GM12878 (cell line): Measurements from ENCODE around the gene ACTL10. TPM values are rescaled to one million over a fixed set of nuclear protein-coding genes. Genes with fewer than 3 reads are reported as not detected.

Experiments used
- ATF7 ChIP-seq: fragments of 450-650 bp; IDR thresholded peaks from 2 replicates; pipeline ENCODE4 v1.6.1; 2016; ENCODE audit warnings: low read depth, mild to moderate bottlenecking
- BACH1 ChIP-seq: fragments of 450-650 bp; IDR thresholded peaks from 2 replicates; pipeline ENCODE4 v1.6.1; 2017; ENCODE audit warnings: mild to moderate bottlenecking, borderline replicate concordance
- CREB1 ChIP-seq: IDR thresholded peaks from 2 replicates; pipeline ENCODE4 v1.6.1; 2012; ENCODE audit warnings: low read depth, mild to moderate bottlenecking, inconsistent platforms
- EGR1 ChIP-seq, 2 experiments: IDR thresholded peaks; 1 replicate in 1 of 2; 2 replicates in 1 of 2; pipeline ENCODE4 v1.6.1; 2011 to 2012; ENCODE audit warnings: low read depth in 2 of 2, low read length in 2 of 2, borderline replicate concordance in 1 of 2, mild to moderate bottlenecking in 1 of 2, moderate library complexity in 1 of 2
- EZH2 ChIP-seq: IDR thresholded peaks from 2 replicates; pipeline ENCODE4 v1.6.1; 2012; ENCODE audit warnings: low read depth, mild to moderate bottlenecking, control low read depth, inconsistent platforms, low read length, borderline replicate concordance; ENCODE audit not compliant: control insufficient read depth
- FOXK2 ChIP-seq: fragments of 450-650 bp; IDR thresholded peaks from 2 replicates; pipeline ENCODE4 v1.6.1; 2017; ENCODE audit warnings: mild to moderate bottlenecking, moderate library complexity
- IRF4 ChIP-seq: IDR thresholded peaks from 2 replicates; pipeline ENCODE4 v1.6.1; 2011; ENCODE audit warnings: low read depth, low read length
- MEF2A ChIP-seq: IDR thresholded peaks from 2 replicates; pipeline ENCODE4 v1.6.1; 2011; ENCODE audit warnings: low read depth, mild to moderate bottlenecking, low read length, moderate library complexity; ENCODE audit not compliant: insufficient read depth
- MTA2 ChIP-seq: fragments of 450-650 bp; IDR thresholded peaks from 2 replicates; pipeline ENCODE4 v1.6.1; 2016; ENCODE audit warnings: low read depth, mild to moderate bottlenecking, moderate library complexity
- MTA3 ChIP-seq: IDR thresholded peaks from 2 replicates; pipeline ENCODE4 v1.6.1; 2012; ENCODE audit warnings: low read length, inconsistent platforms, borderline replicate concordance
- NBN ChIP-seq: fragments of 450-650 bp; IDR thresholded peaks from 2 replicates; pipeline ENCODE4 v1.6.1; 2016
- NRF1 ChIP-seq: conservative IDR thresholded peaks from 2 replicates; pipeline ENCODE4 v1.6.1; 2011; ENCODE audit warnings: mild to moderate bottlenecking, low read depth, low read length, improper control_type of control experiment
- PAX8 ChIP-seq: fragments of 450-650 bp; IDR thresholded peaks from 2 replicates; pipeline ENCODE4 v1.6.1; 2017; ENCODE audit warnings: mild to moderate bottlenecking, moderate library complexity
- POLR2AphosphoS5 ChIP-seq: IDR thresholded peaks from 2 replicates; pipeline ENCODE4 v1.6.1; 2011; ENCODE audit warnings: mild to moderate bottlenecking, low read length, inconsistent platforms
- RELA ChIP-seq: fragments of 450-650 bp; IDR thresholded peaks from 2 replicates; pipeline ENCODE4 v1.8.0; 2014; ENCODE audit warnings: borderline replicate concordance; ENCODE audit not compliant: partially characterized antibody
- SIX5 ChIP-seq: IDR thresholded peaks from 2 replicates; pipeline ENCODE4 v1.6.1; 2011; ENCODE audit warnings: mild to moderate bottlenecking, low read depth, low read length, moderate library complexity; ENCODE audit not compliant: severe bottlenecking
- STAT1 ChIP-seq: fragments of 450-650 bp; conservative IDR thresholded peaks from 2 replicates; pipeline ENCODE4 v1.6.1; 2014; ENCODE audit warnings: antibody characterized with exemption, mild to moderate bottlenecking
- STAT3 ChIP-seq: IDR thresholded peaks from 2 replicates; pipeline ENCODE4 v1.6.1; 2011; ENCODE audit warnings: low read depth, low read length, improper control_type of control experiment
- YY1 ChIP-seq: IDR thresholded peaks from 2 replicates; pipeline ENCODE4 v1.6.1; 2011; ENCODE audit warnings: low read depth, mild to moderate bottlenecking, low read length
- polyA plus RNA-seq, 11 experiments: library from polyadenylated mRNA; depleted of rRNA in 4 of 11; unstranded in 6 of 11; stranded (reverse) in 5 of 11; fragments of >200 nt; fragmentation: Nextera tagmentation in 4 of 11; fragmentation: Illumina TruSeq in 1 of 11; extraction: Ambion mirVana in 4 of 11; extraction: Trizol in 1 of 11; gene quantifications; 1 replicate in 1 of 11; 2 replicates in 10 of 11; pipeline versions ENCODE4 v1.2.1 to v1.2.3, GENCODE V29; 2011 to 2016; ENCODE audit warnings: inconsistent platforms in 2 of 11, missing spikeins in 2 of 11, low read depth in 1 of 11
- total RNA-seq, 4 experiments: library from RNA; depleted of rRNA in 3 of 4; stranded (reverse); fragments of >200 nt in 3 of 4; fragmentation: Illumina TruSeq in 1 of 4; extraction: Trizol in 1 of 4; gene quantifications; 2 replicates each; pipeline versions ENCODE4 v1.2.1 to v1.2.3, GENCODE V29; 2013 to 2021
- TF ChIP-seq, protein P1 (sequence below): IDR thresholded peaks from 2 replicates; pipeline ENCODE4 v1.6.1; 2011; ENCODE audit warnings: borderline replicate concordance, low read depth, mild to moderate bottlenecking, moderate library complexity, low read length; ENCODE audit not compliant: insufficient read depth, poor library complexity, severe bottlenecking
- TF ChIP-seq, protein P2 (sequence below): IDR thresholded peaks from 2 replicates; pipeline ENCODE4 v1.6.1; 2011; ENCODE audit warnings: mild to moderate bottlenecking, low read depth, low read length, moderate library complexity; ENCODE audit not compliant: insufficient replicate concordance
- TF ChIP-seq, protein P3 (sequence below): fragments of 450-650 bp; IDR thresholded peaks from 2 replicates; pipeline ENCODE4 v1.6.1; 2016; ENCODE audit warnings: mild to moderate bottlenecking

Gene ACTL10
- total and polyA plus RNA-seq, 10 of the 15 experiments (the other 5 are each of a cell fraction or from before 2014, with no cell fraction given): 0.12 to 5.0 (median 0.89) TPM

DNA sequence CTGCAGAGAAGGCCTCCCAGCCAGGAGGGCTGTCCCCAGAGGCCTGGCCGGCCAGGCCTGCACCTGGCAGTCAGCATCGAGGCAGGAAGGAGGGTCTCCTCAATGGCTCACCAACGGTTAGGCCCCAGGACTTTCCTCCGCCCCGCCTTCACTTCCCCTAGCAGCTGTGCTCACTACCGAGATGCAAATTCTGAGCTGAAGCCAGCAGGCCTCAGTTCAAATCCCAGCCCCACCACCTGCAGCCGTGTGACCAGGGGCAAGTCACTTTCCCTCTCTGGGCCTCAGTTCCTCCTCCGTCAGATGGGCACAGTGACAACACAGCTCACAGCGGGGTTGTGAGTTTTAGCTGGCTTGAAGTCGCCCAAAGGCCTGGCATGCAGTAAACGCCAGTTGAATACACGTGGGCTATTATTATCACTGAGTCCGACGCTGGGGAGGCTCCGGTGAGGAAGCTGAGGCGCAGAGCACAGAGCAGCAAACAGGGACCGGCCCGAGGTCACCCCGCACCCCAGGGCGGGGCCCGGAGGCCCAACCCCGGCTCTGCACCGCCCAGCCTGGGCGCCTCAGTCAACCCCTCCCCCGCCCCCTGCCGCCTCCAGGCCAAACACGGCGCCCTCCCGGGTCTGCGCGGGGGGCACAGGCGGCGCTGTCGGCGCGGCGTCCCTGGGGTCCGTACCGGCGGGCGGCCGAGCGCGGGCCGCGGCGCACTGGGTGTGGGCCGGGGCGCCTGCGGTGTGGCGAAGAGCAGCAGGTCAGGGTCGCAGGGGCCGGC is 18.8 kb downstream of the ACTL10 start (continued):
- TF ChIP-seq, protein P1, sequence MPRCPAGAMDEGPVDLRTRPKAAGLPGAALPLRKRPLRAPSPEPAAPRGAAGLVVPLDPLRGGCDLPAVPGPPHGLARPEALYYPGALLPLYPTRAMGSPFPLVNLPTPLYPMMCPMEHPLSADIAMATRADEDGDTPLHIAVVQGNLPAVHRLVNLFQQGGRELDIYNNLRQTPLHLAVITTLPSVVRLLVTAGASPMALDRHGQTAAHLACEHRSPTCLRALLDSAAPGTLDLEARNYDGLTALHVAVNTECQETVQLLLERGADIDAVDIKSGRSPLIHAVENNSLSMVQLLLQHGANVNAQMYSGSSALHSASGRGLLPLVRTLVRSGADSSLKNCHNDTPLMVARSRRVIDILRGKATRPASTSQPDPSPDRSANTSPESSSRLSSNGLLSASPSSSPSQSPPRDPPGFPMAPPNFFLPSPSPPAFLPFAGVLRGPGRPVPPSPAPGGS: no peak
- TF ChIP-seq NBN (0 out of 2 replicates have a peak, but pooled peaks have one; percentile 20), STAT1 (no peak), BACH1 (no peak), MTA2 (no peak), ATF7 (no peak), SIX5 (no peak), PAX8 (no peak), CREB1 (0 out of 2 replicates have a peak, but pooled peaks have one; percentile 12), NRF1 (no peak), EGR1 (IDR thresholded peaks at IDR 0.05; ENCODE audit: borderline replicate concordance in 1 of 2, low read depth in 2 of 2, low read length in 2 of 2) (peak in 1 of 2 experiments; percentile 20; a peak in 1 of 3 replicates), RELA (no peak), MTA3 (no peak), YY1 (peak; percentile 28; the same call in 1 of the 2 replicates), MEF2A (no peak), FOXK2 (no peak), IRF4 (peak; percentile 42; the same call in 1 of the 2 replicates), POLR2AphosphoS5 (peak; percentile 60; the same call in 1 of the 2 replicates), EZH2 (no peak), STAT3 (no peak)
- TF ChIP-seq, protein P2, sequence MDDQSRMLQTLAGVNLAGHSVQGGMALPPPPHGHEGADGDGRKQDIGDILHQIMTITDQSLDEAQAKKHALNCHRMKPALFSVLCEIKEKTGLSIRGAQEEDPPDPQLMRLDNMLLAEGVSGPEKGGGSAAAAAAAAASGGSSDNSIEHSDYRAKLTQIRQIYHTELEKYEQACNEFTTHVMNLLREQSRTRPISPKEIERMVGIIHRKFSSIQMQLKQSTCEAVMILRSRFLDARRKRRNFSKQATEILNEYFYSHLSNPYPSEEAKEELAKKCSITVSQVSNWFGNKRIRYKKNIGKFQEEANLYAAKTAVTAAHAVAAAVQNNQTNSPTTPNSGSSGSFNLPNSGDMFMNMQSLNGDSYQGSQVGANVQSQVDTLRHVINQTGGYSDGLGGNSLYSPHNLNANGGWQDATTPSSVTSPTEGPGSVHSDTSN: no peak
- TF ChIP-seq, protein P3, sequence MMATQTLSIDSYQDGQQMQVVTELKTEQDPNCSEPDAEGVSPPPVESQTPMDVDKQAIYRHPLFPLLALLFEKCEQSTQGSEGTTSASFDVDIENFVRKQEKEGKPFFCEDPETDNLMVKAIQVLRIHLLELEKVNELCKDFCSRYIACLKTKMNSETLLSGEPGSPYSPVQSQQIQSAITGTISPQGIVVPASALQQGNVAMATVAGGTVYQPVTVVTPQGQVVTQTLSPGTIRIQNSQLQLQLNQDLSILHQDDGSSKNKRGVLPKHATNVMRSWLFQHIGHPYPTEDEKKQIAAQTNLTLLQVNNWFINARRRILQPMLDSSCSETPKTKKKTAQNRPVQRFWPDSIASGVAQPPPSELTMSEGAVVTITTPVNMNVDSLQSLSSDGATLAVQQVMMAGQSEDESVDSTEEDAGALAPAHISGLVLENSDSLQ: no peak; the same call in 1 of the 2 replicates
